ENCODE measurements around the gene LRRTM4. TPM values are rescaled to one million over a fixed set of nuclear protein-coding genes. Genes with fewer than 3 reads are reported as not detected.

Gene LRRTM4
- polyA plus RNA-seq, 1 of the 3 experiments (the other 2 are of a cell fraction): 0.10 TPM

- POLR2A ChIA-PET: no interaction called here
- no peak for DNase-seq
- CTCF ChIA-PET: no interaction called here
Measured at GRCh38 chr2:76930056-76930744, 592.0 kb downstream of the LRRTM4 start.

More at GRCh38 chr2:76930056-76930744, 592.0 kb downstream of the LRRTM4 start:
- Histone ChIP-seq H3K4me2 (no peak overlapping the region), H3K9me3 (no peaks in the 10 kb centered on the region), H4K20me1 (ENCODE audit: insufficient read depth) (no peaks in the 10 kb centered on the region), H3K9ac (no peak overlapping the region), H3F3A (replicated peaks; ENCODE audit: insufficient read depth) (no peaks in the 10 kb centered on the region), H3K36me3 (replicated peaks in 1 of 2; ENCODE audit: control insufficient read depth in 1 of 2, insufficient read depth in 2 of 2, low read length in 1 of 2) (no peaks in the 10 kb centered on the region), H3K27me3 (ENCODE audit: insufficient read depth) (no peaks in the 10 kb centered on the region), H3K4me1 (ENCODE audit: control insufficient read depth in 1 of 2, insufficient read depth in 2 of 2, low read depth in 1 of 2, low read length in 1 of 2) (no peaks in the 10 kb centered on the region; a peak in 1 of 4 replicates), H3K9me2 (no peaks in the 10 kb centered on the region), H3K79me2 (ENCODE audit: insufficient read depth) (no peaks in the 10 kb centered on the region), H3K4me3 (ENCODE audit: low read depth in 2 of 2, low read length in 1 of 2) (no peak overlapping the region), H3K27ac (ENCODE audit: low read depth in 2 of 2, low read length in 1 of 2) (no peak overlapping the region), H2AFZ (ENCODE audit: low read depth) (no peak overlapping the region)
- WGBS (ENCODE audit: low lambda C conversion rate): 76% methylated on average over 8 of the region's 8 CpGs
- TF ChIP-seq CHD2 (IDR thresholded peaks at IDR 0.05; ENCODE audit: low read length, partially characterized antibody): no peak
- TF ChIP-seq RXRA (IDR thresholded peaks at IDR 0.05; ENCODE audit: borderline replicate concordance, low read depth): no peak
- no peak for TF ChIP-seq GABPA (IDR thresholded peaks at IDR 0.05; ENCODE audit: low read depth)
- no peak for TF ChIP-seq USF1 (IDR thresholded peaks at IDR 0.05; ENCODE audit: borderline replicate concordance, low read depth)
- TF ChIP-seq POLR2AphosphoS5 (IDR thresholded peaks at IDR 0.05; ENCODE audit: low read depth, low read length): no peak
- TF ChIP-seq, protein P1, sequence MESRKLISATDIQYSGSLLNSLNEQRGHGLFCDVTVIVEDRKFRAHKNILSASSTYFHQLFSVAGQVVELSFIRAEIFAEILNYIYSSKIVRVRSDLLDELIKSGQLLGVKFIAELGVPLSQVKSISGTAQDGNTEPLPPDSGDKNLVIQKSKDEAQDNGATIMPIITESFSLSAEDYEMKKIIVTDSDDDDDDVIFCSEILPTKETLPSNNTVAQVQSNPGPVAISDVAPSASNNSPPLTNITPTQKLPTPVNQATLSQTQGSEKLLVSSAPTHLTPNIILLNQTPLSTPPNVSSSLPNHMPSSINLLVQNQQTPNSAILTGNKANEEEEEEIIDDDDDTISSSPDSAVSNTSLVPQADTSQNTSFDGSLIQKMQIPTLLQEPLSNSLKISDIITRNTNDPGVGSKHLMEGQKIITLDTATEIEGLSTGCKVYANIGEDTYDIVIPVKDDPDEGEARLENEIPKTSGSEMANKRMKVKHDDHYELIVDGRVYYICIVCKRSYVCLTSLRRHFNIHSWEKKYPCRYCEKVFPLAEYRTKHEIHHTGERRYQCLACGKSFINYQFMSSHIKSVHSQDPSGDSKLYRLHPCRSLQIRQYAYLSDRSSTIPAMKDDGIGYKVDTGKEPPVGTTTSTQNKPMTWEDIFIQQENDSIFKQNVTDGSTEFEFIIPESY (IDR thresholded peaks at IDR 0.05; ENCODE audit: borderline replicate concordance, low read depth): no peak
- TF ChIP-seq EP300 (IDR thresholded peaks at IDR 0.05; ENCODE audit: borderline replicate concordance in 1 of 2, low read depth in 1 of 2, low read length in 1 of 2): no peak
- no peak for TF ChIP-seq RAD21 (IDR thresholded peaks at IDR 0.05; ENCODE audit: low read length)
- no peak for TF ChIP-seq IRF3 (IDR thresholded peaks at IDR 0.05; ENCODE audit: low read depth, low read length)
- TF ChIP-seq MAX (IDR thresholded peaks at IDR 0.05; ENCODE audit: low read depth): no peak
- TF ChIP-seq ELF1 (IDR thresholded peaks at IDR 0.05): no peak
- no peak for TF ChIP-seq GATA2 (CRISPR knock-in tag; IDR thresholded peaks at IDR 0.05)
- no peak for TF ChIP-seq MEF2A (IDR thresholded peaks at IDR 0.05; ENCODE audit: borderline replicate concordance, low read depth)
- TF ChIP-seq JUND (IDR thresholded peaks at IDR 0.05): no peak
- TF ChIP-seq TAF1 (IDR thresholded peaks at IDR 0.05; ENCODE audit: borderline replicate concordance, low read depth, low read length): no peak
- TF ChIP-seq TCF12 (IDR thresholded peaks at IDR 0.05): no peak
- TF ChIP-seq MXI1 (IDR thresholded peaks at IDR 0.05; ENCODE audit: low read depth, low read length): no peak
- TF ChIP-seq CTCF (IDR thresholded peaks at IDR 0.05): no peak

Measured in SK-N-SH (cell line).